Parathyroid adenoma (tissue), 2 donors: ENCODE measurements around the gene BRWD1.

Experiments used
- H2AFZ ChIP-seq: fragments of 300-600 bp; sonication (generic); one replicate; pipeline ENCODE4 v1.7.0; 2017; ENCODE audit warnings: antibody characterized with exemption, mild to moderate bottlenecking
- H3K27ac ChIP-seq: fragments of 300-600 bp; sonication (generic); one replicate; pipeline ENCODE4 v1.7.0; 2017
- H3K27me3 ChIP-seq: fragments of 300-600 bp; sonication (generic); one replicate; pipeline ENCODE4 v1.7.0; 2017; ENCODE audit warnings: low read length; ENCODE audit not compliant: control insufficient read depth, insufficient read depth
- H3K36me3 ChIP-seq: fragments of 300-600 bp; sonication (generic); one replicate; pipeline ENCODE4 v1.7.0; 2017; ENCODE audit warnings: low read length; ENCODE audit not compliant: control insufficient read depth, insufficient read depth
- H3K4me1 ChIP-seq: fragments of 300-600 bp; sonication (generic); one replicate; pipeline ENCODE4 v1.7.0; 2017; ENCODE audit warnings: control low read depth
- H3K4me2 ChIP-seq: fragments of 300-600 bp; sonication (generic); one replicate; pipeline ENCODE4 v1.7.0; 2017; ENCODE audit warnings: low read length
- H3K4me3 ChIP-seq: fragments of 300-600 bp; sonication (generic); one replicate; pipeline ENCODE4 v1.7.0; 2017; ENCODE audit warnings: low read depth, low read length
- H3K79me2 ChIP-seq: fragments of 300-600 bp; sonication (generic); one replicate; pipeline ENCODE4 v1.7.0; 2017; ENCODE audit warnings: control low read depth
- H3K9ac ChIP-seq: fragments of 300-600 bp; sonication (generic); one replicate; pipeline ENCODE4 v1.7.0; 2017; ENCODE audit warnings: mild to moderate bottlenecking
- H3K9me3 ChIP-seq: fragments of 300-600 bp; sonication (generic); one replicate; pipeline ENCODE4 v1.7.0; 2017; ENCODE audit warnings: low read length; ENCODE audit not compliant: control insufficient read depth
- CTCF ChIP-seq: fragments of 300-600 bp; sonication (generic); IDR thresholded peaks from one replicate; pipeline ENCODE4 v1.7.0; 2017; ENCODE audit warnings: antibody characterized with exemption, mild to moderate bottlenecking
- donor health status: primary hyperparathyroidism.

The BRWD1 gene

DNA sequence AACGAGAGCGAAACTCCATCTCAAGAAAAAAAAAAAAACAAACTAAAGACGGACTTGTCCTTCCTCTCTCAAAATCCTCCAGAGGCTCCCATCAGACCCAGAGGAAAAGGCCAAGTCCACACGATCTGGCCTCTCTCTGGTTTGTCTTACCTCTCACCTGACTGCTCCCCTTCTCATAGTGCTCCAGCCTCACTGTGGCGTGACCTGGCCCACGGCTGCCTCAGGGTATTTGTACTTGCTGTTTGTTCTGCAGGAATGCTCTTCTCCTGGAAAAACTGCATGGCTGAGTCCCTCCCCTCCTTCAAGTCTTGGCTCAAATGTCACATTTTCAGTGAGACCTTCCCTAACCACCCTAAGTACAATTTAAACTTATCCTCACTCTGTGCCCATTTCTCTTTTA is 8.0 kb upstream of the BRWD1 start:
- no peak overlapping the region for H3K4me3 ChIP-seq
- no peaks in the 10 kb centered on the region for H3K36me3 ChIP-seq
- TF ChIP-seq CTCF: no peak
- no peak overlapping the region for H3K9ac ChIP-seq
- H2AFZ ChIP-seq: no peak overlapping the region
- no peaks in the 10 kb centered on the region for H3K27me3 ChIP-seq
- H3K27ac ChIP-seq: no peak overlapping the region
- no peaks in the 10 kb centered on the region for H3K4me1 ChIP-seq
- no peaks in the 10 kb centered on the region for H3K9me3 ChIP-seq
- H3K4me2 ChIP-seq: no peak overlapping the region
- H3K79me2 ChIP-seq: no peaks in the 10 kb centered on the region

GRCh38 chr21:39319814-39320332 is 6.4 kb upstream of the BRWD1 start:
- no peak for TF ChIP-seq CTCF
- Histone ChIP-seq H3K9ac (no peak overlapping the region), H3K9me3 (no peaks in the 10 kb centered on the region), H3K4me1 (no peaks in the 10 kb centered on the region), H2AFZ (no peak overlapping the region), H3K4me3 (no peak overlapping the region), H3K27me3 (no peaks in the 10 kb centered on the region), H3K4me2 (no peak overlapping the region), H3K79me2 (no peaks in the 10 kb centered on the region), H3K36me3 (no peaks in the 10 kb centered on the region), H3K27ac (no peak overlapping the region)

DNA sequence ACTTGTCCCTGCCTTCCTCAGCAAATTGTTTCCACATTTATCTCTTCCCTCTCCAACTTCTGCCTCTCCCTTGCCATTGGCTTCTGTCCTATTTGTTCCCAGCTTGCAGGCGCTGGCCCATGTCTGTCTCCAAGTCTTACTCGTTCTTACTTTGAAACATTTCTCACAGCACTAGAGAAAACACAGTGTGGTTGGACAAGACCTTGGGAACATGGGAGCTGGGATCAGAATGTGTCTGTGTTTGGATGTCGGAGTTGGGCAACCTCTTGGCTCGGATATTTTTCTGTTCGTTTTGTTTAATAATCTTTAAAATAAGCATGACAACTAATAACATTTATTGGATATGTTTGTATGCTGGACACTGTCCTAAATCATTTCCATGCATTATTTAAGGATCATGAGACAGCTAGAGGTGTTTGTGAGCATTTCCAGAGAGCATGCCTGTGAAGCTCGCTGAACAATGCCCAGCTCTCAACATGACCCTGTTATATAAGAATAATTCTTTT is 5.9 kb upstream of the BRWD1 start:
- H3K9ac ChIP-seq: no peak overlapping the region
- H3K79me2 ChIP-seq: no peaks in the 10 kb centered on the region
- no peaks in the 10 kb centered on the region for H3K36me3 ChIP-seq
- H3K4me1 ChIP-seq: no peaks in the 10 kb centered on the region
- no peak for TF ChIP-seq CTCF
- H3K4me2 ChIP-seq: no peak overlapping the region
- H3K27me3 ChIP-seq: no peaks in the 10 kb centered on the region
- H2AFZ ChIP-seq: peak overlapping the region; percentile 29
- no peak overlapping the region for H3K4me3 ChIP-seq
- no peaks in the 10 kb centered on the region for H3K9me3 ChIP-seq
- no peak overlapping the region for H3K27ac ChIP-seq

GRCh38 chr21:39318091-39318959 is 4.9 kb upstream of the BRWD1 start:
- no peaks in the 10 kb centered on the region for H3K79me2 ChIP-seq
- no peaks in the 10 kb centered on the region for H3K9me3 ChIP-seq
- no peaks in the 10 kb centered on the region for H3K36me3 ChIP-seq
- H3K27me3 ChIP-seq: no peaks in the 10 kb centered on the region
- H3K27ac ChIP-seq: no peak overlapping the region
- TF ChIP-seq CTCF: no peak
- no peak overlapping the region for H2AFZ ChIP-seq
- no peak overlapping the region for H3K9ac ChIP-seq
- no peak overlapping the region for H3K4me2 ChIP-seq
- no peak overlapping the region for H3K4me3 ChIP-seq
- no peaks in the 10 kb centered on the region for H3K4me1 ChIP-seq
